GM06990 (cell line): ENCODE results near the gene HTR3D.

Source experiments
- DNase-seq: peaks from one replicate; pipeline ENCODE4 v3.0.0-alpha.2; 2011; ENCODE audit not compliant: insufficient read length; ENCODE audit errors: extremely low read depth
- H3K27me3 ChIP-seq: replicated peaks from 2 replicates; pipeline ENCODE4 v1.6.0; 2011; ENCODE audit warnings: low read length; ENCODE audit not compliant: control insufficient read depth, insufficient read depth
- H3K36me3 ChIP-seq: 2 replicates; pipeline ENCODE4 v1.5.1; 2011; ENCODE audit warnings: low read length; ENCODE audit not compliant: control insufficient read depth, insufficient read depth
- H3K4me3 ChIP-seq: replicated peaks from 2 replicates; pipeline ENCODE4 v1.5.1; 2011; ENCODE audit warnings: low read depth, mild to moderate bottlenecking, control low read depth, low read length
- CTCF ChIP-seq: IDR thresholded peaks from 2 replicates; pipeline ENCODE4 v1.5.1; 2011; ENCODE audit warnings: low read length, control low read depth, mild to moderate bottlenecking, inconsistent platforms; ENCODE audit not compliant: insufficient read depth, poor library complexity, severe bottlenecking

The HTR3D gene

GRCh38 chr3:184073621-184074020 is 42.1 kb downstream of the HTR3D start:
- Histone ChIP-seq H3K27me3 (no peaks in the 10 kb centered on the region), H3K4me3 (no peak overlapping the region), H3K36me3 (no peaks in the 10 kb centered on the region)
- no peak for TF ChIP-seq CTCF
- no peak for DNase-seq

DNA sequence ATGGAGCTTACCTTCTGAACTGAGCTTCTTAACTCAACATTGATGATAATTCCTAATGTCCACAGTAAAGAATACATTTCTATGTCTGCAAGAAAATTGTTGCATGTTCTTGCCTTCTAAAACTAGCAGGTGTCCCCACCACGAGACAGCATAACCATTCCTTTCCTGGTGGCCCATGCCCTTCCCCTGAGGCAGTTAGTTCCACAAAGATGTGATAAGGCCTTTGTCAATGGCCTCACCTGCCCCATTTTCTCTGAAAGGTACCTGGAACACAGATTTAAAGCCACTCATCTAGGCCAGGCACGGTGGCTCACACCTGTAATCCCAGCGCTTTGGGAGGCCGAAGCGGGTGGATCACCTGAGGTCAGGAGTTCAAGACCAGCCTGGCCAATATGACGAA is 44.4 kb downstream of the HTR3D start:
- no peak for TF ChIP-seq CTCF
- no peak for DNase-seq
- no peaks in the 10 kb centered on the region for H3K27me3 ChIP-seq

GRCh38 chr3:184077881-184078280 is 46.3 kb downstream of the HTR3D start:
- H3K27me3 ChIP-seq, result no peaks in the 10 kb centered on the region
- H3K36me3 ChIP-seq, result no peaks in the 10 kb centered on the region
- DNase-seq, result no peak
- TF ChIP-seq CTCF, result no peak
- no peak overlapping the region for H3K4me3 ChIP-seq

More for the DNA sequence above, 44.4 kb downstream of the HTR3D start:
- Histone ChIP-seq H3K36me3 (no peaks in the 10 kb centered on the region), H3K4me3 (no peak overlapping the region)

- no peaks in the 10 kb centered on the region for H3K27me3 ChIP-seq
- TF ChIP-seq CTCF, result no peak
- H3K4me3 ChIP-seq, result no peak overlapping the region
- no peaks in the 10 kb centered on the region for H3K36me3 ChIP-seq
- DNase-seq, result no peak
Observed at GRCh38 chr3:184078851-184079250, 47.3 kb downstream of the HTR3D start.

GRCh38 chr3:184081116-184081830 is 49.7 kb downstream of the HTR3D start:
- DNase-seq, result no peak
- Histone ChIP-seq H3K27me3 (no peaks in the 10 kb centered on the region), H3K36me3 (no peaks in the 10 kb centered on the region), H3K4me3 (no peak overlapping the region)
- no peak for TF ChIP-seq CTCF

DNA sequence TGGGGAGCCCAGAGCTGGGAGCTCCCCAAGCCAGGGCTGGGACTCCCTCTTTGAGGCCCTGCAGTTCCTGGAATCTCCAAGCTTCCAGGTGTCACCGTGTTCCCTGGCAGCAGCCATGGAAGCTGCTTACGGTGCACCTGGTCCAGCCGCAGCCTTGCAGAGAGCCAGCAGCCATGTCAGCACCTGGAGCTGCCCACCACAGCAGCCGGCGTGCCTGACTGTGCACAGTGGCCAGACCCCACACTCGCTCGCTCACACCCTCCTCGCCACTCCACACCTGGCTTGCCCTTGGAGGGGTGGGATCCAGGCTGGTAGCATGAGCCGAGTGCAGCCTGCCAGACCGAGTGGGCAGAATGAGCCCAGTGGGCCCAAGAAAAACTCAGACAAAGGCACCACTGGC is 50.5 kb downstream of the HTR3D start:
- Histone ChIP-seq H3K36me3 (no peaks in the 10 kb centered on the region), H3K27me3 (no peaks in the 10 kb centered on the region), H3K4me3 (no peak overlapping the region)
- TF ChIP-seq CTCF, result no peak
- no peak for DNase-seq
